ENCODE results near the gene ABRACL. TPM values are rescaled to one million over a fixed set of nuclear protein-coding genes. Genes with fewer than 3 reads are reported as not detected.

ABRACL gene
- polyA plus RNA-seq, 2 of the 4 experiments (the other 2 are of a cell fraction) = 40.3 to 63.3 TPM

DNA sequence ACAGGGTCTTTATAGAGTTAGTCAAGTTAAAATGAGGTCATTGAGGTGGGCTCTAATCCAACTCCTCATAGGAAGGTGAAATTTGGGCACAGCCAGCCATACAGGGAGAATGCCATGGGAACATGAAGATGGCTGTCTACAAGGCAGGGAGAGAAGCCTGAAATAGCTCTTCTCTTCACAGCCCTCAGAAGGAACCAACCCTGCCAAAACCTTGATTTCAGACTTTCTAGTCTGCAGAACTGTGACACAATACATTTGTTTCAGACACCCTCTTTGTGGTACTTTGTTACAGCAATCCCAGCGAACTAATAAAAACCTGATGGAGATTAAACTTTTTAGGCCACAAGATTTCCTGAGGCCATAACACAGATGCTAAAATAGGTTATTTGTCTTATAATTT lies 63.3 kb downstream of the ABRACL start:
- no peak for ATAC-seq
- no peak for TF ChIP-seq FOSL2 (IDR thresholded peaks at IDR 0.05)
- TF ChIP-seq FOSL2 (CRISPR knock-in tag; IDR thresholded peaks at IDR 0.05) = no peak
- TF ChIP-seq, protein P1, sequence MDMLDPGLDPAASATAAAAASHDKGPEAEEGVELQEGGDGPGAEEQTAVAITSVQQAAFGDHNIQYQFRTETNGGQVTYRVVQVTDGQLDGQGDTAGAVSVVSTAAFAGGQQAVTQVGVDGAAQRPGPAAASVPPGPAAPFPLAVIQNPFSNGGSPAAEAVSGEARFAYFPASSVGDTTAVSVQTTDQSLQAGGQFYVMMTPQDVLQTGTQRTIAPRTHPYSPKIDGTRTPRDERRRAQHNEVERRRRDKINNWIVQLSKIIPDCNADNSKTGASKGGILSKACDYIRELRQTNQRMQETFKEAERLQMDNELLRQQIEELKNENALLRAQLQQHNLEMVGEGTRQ (IDR thresholded peaks at IDR 0.05) = no peak
- POLR2A ChIA-PET = no interaction called here
- H3K4me2 ChIP-seq = no peak overlapping the region
- no peak overlapping the region for H3K4me3 ChIP-seq
- H3K9me3 ChIP-seq = no peaks in the 10 kb centered on the region
- no peak for FAIRE-seq
- no peaks in the 10 kb centered on the region for H3K4me1 ChIP-seq
- DNase-seq (ENCODE audit: low read depth in 1 of 2, low spot score in 1 of 2) = no peak
- H3K27ac ChIP-seq = no peak overlapping the region
- WGBS (ENCODE audit: missing lambda C conversion rate) = 8% methylated on average over 1 of the region's 1 CpG
- CTCF ChIA-PET = no interaction called here

Other genes with a start within 250 kb of the ABRACL start
- 0.01 and 0.05 TPM in 2 replicates for gene ECT2L, start 232.7 kb upstream of the ABRACL start, polyA plus RNA-seq (2011; rRNA removed)
- gene ECT2L, start 232.7 kb upstream of the ABRACL start, polyA plus RNA-seq (2017; fragmentation: RNase III; extraction: RNeasy Plus Mini Kit Qiagen cat#74134 plus additional on column Dnase treatment) = not detected in 3 replicates
- gene REPS1, start 40.5 kb upstream of the ABRACL start, polyA plus RNA-seq (2011; rRNA removed) = 34.2 and 36.4 TPM in 2 replicates
- 16.3 to 18.9 TPM (median 16.8 TPM) in 3 replicates for gene REPS1, start 40.5 kb upstream of the ABRACL start, polyA plus RNA-seq (2017; fragmentation: RNase III; extraction: RNeasy Plus Mini Kit Qiagen cat#74134 plus additional on column Dnase treatment)
- gene HECA, start 106.3 kb downstream of the ABRACL start, polyA plus RNA-seq (2011; rRNA removed) = 1.8 and 2.2 TPM in 2 replicates
- 0.94 to 1.3 TPM (median 1.2 TPM) in 3 replicates for gene HECA, start 106.3 kb downstream of the ABRACL start, polyA plus RNA-seq (2017; fragmentation: RNase III; extraction: RNeasy Plus Mini Kit Qiagen cat#74134 plus additional on column Dnase treatment)

Measured in A549 (cell line).